BE2C (cell line): Measurements from ENCODE around the gene NEK8.

ENCODE experiments used
- DNase-seq: peaks from one replicate; pipeline ENCODE4 v3.0.0-alpha.2; 2020
- H3K27me3 ChIP-seq: fragments of 250-450 bp; sonication (Bioruptor Pico); 2 replicates; pipeline ENCODE4 v1.5.1; 2020; ENCODE audit warnings: mild to moderate bottlenecking
- H3K36me3 ChIP-seq: fragments of 250-450 bp; sonication (Bioruptor Pico); 2 replicates; pipeline ENCODE4 v1.5.1; 2020; ENCODE audit warnings: mild to moderate bottlenecking
- H3K4me1 ChIP-seq: fragments of 250-450 bp; sonication (Bioruptor Pico); 2 replicates; pipeline ENCODE4 v1.5.1; 2020
- H3K4me3 ChIP-seq: 2 replicates; pipeline ENCODE4 v1.5.1; 2011; ENCODE audit warnings: low read depth, low read length
- H3K9me3 ChIP-seq: fragments of 250-450 bp; sonication (Bioruptor Pico); 2 replicates; pipeline ENCODE4 v1.5.1; 2020
- CTCF ChIP-seq: IDR thresholded peaks from 2 replicates; pipeline ENCODE4 v1.5.1; 2012; ENCODE audit warnings: mild to moderate bottlenecking, low read depth, low read length

NEK8 gene

GRCh38 chr17:28751600-28752366, 23.2 kb downstream of the NEK8 start:
- Histone ChIP-seq H3K9me3 (no peaks in the 10 kb centered on the region), H3K36me3 (peaks cover 22% of the 10 kb centered on the region), H3K4me3 (no peak overlapping the region), H3K27me3 (no peaks in the 10 kb centered on the region), H3K4me1 (peaks cover 5% of the 10 kb centered on the region; the same call in 1 of the 2 replicates)
- TF ChIP-seq CTCF = no peak
- no peak for DNase-seq

GRCh38 chr17:28755486-28755885, 26.9 kb downstream of the NEK8 start:
- H3K4me3 ChIP-seq = no peak overlapping the region

GRCh38 chr17:28756049-28756804, 27.6 kb downstream of the NEK8 start:
- H3K4me1 ChIP-seq = no peaks in the 10 kb centered on the region
- H3K27me3 ChIP-seq = no peaks in the 10 kb centered on the region
- no peaks in the 10 kb centered on the region for H3K9me3 ChIP-seq
- peaks cover 6% of the 10 kb centered on the region; the same call in 1 of the 2 replicates for H3K36me3 ChIP-seq
- H3K4me3 ChIP-seq = no peak overlapping the region
- TF ChIP-seq CTCF = no peak
- no peak for DNase-seq

More at GRCh38 chr17:28755486-28755885, 26.9 kb downstream of the NEK8 start:
- TF ChIP-seq CTCF = no peak
- Histone ChIP-seq H3K27me3 (no peaks in the 10 kb centered on the region), H3K9me3 (no peaks in the 10 kb centered on the region), H3K4me1 (no peaks in the 10 kb centered on the region), H3K36me3 (peaks cover 7% of the 10 kb centered on the region)
- DNase-seq = no peak

GRCh38 chr17:28758411-28759121, 30.0 kb downstream of the NEK8 start:
- H3K36me3 ChIP-seq = peaks cover 9% of the 10 kb centered on the region
- no peaks in the 10 kb centered on the region for H3K9me3 ChIP-seq
- no peak overlapping the region for H3K4me3 ChIP-seq
- no peaks in the 10 kb centered on the region for H3K27me3 ChIP-seq
- no peaks in the 10 kb centered on the region for H3K4me1 ChIP-seq
- DNase-seq = no peak
- no peak for TF ChIP-seq CTCF

- Histone ChIP-seq H3K4me3 (no peak overlapping the region), H3K9me3 (no peaks in the 10 kb centered on the region), H3K36me3 (peaks cover 9% of the 10 kb centered on the region), H3K27me3 (no peaks in the 10 kb centered on the region), H3K4me1 (no peaks in the 10 kb centered on the region)
- TF ChIP-seq CTCF = no peak
- DNase-seq = no peak
These were observed 30.8 kb downstream of the NEK8 start for GRCh38 chr17:28759256-28759865.
